ENCODE results near the gene ITGA2. TPM values are rescaled to one million over a fixed set of nuclear protein-coding genes. Genes with fewer than 3 reads are reported as not detected.

The ITGA2 gene
- total and polyA plus RNA-seq, 2 of the 8 experiments (the other 6 are each of a cell fraction or from before 2014, with no cell fraction given): 1.4 to 7.7 TPM

DNA sequence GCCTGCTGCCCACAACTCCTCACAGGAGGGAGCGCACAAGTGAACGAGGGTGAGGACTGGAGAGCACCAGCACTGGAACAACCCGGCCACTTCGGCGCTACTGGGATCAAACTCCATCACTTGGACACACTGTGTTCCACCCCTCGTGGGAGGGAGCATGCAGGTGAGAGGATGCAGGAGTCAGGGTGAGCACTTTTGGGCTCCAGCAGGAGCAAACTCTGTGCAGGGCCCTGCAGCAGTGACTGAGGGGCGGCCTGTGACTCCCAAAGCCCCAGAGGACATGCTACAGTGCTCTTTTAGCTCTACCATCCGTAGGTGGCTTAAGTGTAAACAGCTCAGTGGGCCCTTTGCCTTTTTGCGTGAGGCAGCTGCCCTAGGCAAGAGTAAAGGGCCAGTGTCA lies 124.8 kb downstream of the ITGA2 start:
- CTCF ChIA-PET (ENCODE audit: partially characterized antibody): interaction anchor here (0.7 to 2.9 kb wide), 5 partner anchors 9 to 170 kb away, joined by 3 to 25 read pairs (median 3); no protein-coding TSS in a partner anchor
- no peak overlapping the region for H2BK120ac ChIP-seq (replicated peaks; ENCODE audit: low read depth, low read length)
- no peak overlapping the region for H3K4me2 ChIP-seq (ENCODE audit: insufficient read depth in 1 of 2, low read depth in 2 of 2, low read length in 2 of 2)
- FAIRE-seq (no peak), DNase-seq (ENCODE audit: low read depth in 1 of 2, low spot score in 2 of 2) (no peak)
- H4K8ac ChIP-seq (ENCODE audit: extremely low read depth, insufficient read depth, low read length): no peak overlapping the region
- H3K4ac ChIP-seq (replicated peaks; ENCODE audit: insufficient read length, low read depth, low read length): no peak overlapping the region
- H3K79me1 ChIP-seq (ENCODE audit: low read depth, low read length): no peaks in the 10 kb centered on the region; the same call in 1 of the 2 replicates
- no peak overlapping the region for H2BK5ac ChIP-seq (ENCODE audit: low read depth, low read length)
- peaks cover 6% of the 10 kb centered on the region; the same call in 1 of the 2 replicates for H3K23me2 ChIP-seq (ENCODE audit: low read depth, low read length)
- no peaks in the 10 kb centered on the region for H3K36me3 ChIP-seq (ENCODE audit: control insufficient read depth in 2 of 4, insufficient read depth in 4 of 4, low read length in 3 of 4)
- no peak overlapping the region for H4K91ac ChIP-seq (replicated peaks; ENCODE audit: insufficient read length, low read length)
- no peak overlapping the region for H3K4me3 ChIP-seq (ENCODE audit: extremely low read depth in 1 of 4, insufficient read depth in 2 of 4, low read depth in 3 of 4, low read length in 4 of 4)
- no peak overlapping the region for H2AK5ac ChIP-seq (ENCODE audit: low read depth, low read length)
- no peaks in the 10 kb centered on the region for H4K20me1 ChIP-seq (replicated peaks in 1 of 2; ENCODE audit: control insufficient read depth in 1 of 2, insufficient read depth in 2 of 2, low read length in 2 of 2)
- no peak overlapping the region for H3K14ac ChIP-seq (ENCODE audit: insufficient read length)
- no peaks in the 10 kb centered on the region for H3K9me3 ChIP-seq (ENCODE audit: insufficient read depth in 2 of 2, low read depth in 1 of 2, low read length in 1 of 2)
- no peak overlapping the region for H4K5ac ChIP-seq (ENCODE audit: insufficient read length, low read depth, low read length)
- WGBS, 2 experiments (ENCODE audit: extremely low coverage in 1 of 2, insufficient coverage in 1 of 2, insufficient read length in 1 of 2, insufficient replicate concordance in 2 of 2, low coverage in 1 of 2, low lambda C conversion rate in 2 of 2, missing lambda C conversion rate in 1 of 2): 89% methylated on average over 9 of the region's 9 CpGs; no CpG with 5 or more reads in 1 of the 2 experiments
- H3K79me2 ChIP-seq (ENCODE audit: control insufficient read depth in 1 of 2, insufficient read depth in 2 of 2, low read length in 2 of 2): no peaks in the 10 kb centered on the region
- H3K18ac ChIP-seq (ENCODE audit: extremely low read depth, low read length): no peak overlapping the region
- H3K27me3 ChIP-seq (replicated peaks in 1 of 4; ENCODE audit: control insufficient read depth in 3 of 4, extremely low read depth in 1 of 4, insufficient read depth in 3 of 4, low read length in 3 of 4): no peaks in the 10 kb centered on the region
- H2BK12ac ChIP-seq (ENCODE audit: low read depth, low read length): no peak overlapping the region
- no peak overlapping the region for H2BK20ac ChIP-seq (ENCODE audit: low read length)
- no peak overlapping the region for H3K56ac ChIP-seq (replicated peaks; ENCODE audit: insufficient read length, low read depth, low read length)
- H2BK15ac ChIP-seq (ENCODE audit: low read length): no peak overlapping the region
- no peak overlapping the region for H3K9ac ChIP-seq (replicated peaks in 1 of 4; ENCODE audit: extremely low read depth in 1 of 4, low read depth in 3 of 4, low read length in 3 of 4)
- 0 out of 2 replicates have a peak overlapping the region, but pooled peaks have one; percentile 28 for H2AFZ ChIP-seq (ENCODE audit: low read length)
- no peak overlapping the region for H3K27ac ChIP-seq (ENCODE audit: low read depth, low read length)
- POLR2A ChIA-PET (ENCODE audit: partially characterized antibody): no interaction called here
- no peak overlapping the region for H3K23ac ChIP-seq (ENCODE audit: insufficient read length)
- H3K4me1 ChIP-seq (replicated peaks in 1 of 4; ENCODE audit: control insufficient read depth in 3 of 4, insufficient read depth in 4 of 4, low read length in 3 of 4): peaks cover 0 to 5% (median 0%) of the 10 kb centered on the region in 4 experiments; a peak in 4 of 7 replicates
- no peak for TF ChIP-seq POLR2A (IDR thresholded peaks at IDR 0.05; ENCODE audit: control extremely low read depth in 1 of 2, low read depth in 2 of 2, low read length in 2 of 2)
- TF ChIP-seq EP300 (IDR thresholded peaks at IDR 0.05; ENCODE audit: borderline replicate concordance in 1 of 2, low read depth in 2 of 2, low read length in 2 of 2): no peak
- no peak for TF ChIP-seq KDM5A (IDR thresholded peaks at IDR 0.05; ENCODE audit: low read length)
- TF ChIP-seq RFX5 (IDR thresholded peaks at IDR 0.05; ENCODE audit: borderline replicate concordance, low read depth, low read length): no peak
- TF ChIP-seq EZH2 (IDR thresholded peaks at IDR 0.05; ENCODE audit: low read depth, low read length, severe bottlenecking): no peak
- TF ChIP-seq RAD21 (IDR thresholded peaks at IDR 0.05 in 1 of 2, conservative IDR thresholded peaks at IDR 0.05 in 1 of 2; ENCODE audit: low read depth in 2 of 2, low read length in 2 of 2): no peak
- no peak for TF ChIP-seq JUN (IDR thresholded peaks at IDR 0.05; ENCODE audit: low read depth, low read length)
- no peak for TF ChIP-seq RNF2 (IDR thresholded peaks at IDR 0.05; ENCODE audit: borderline replicate concordance, low read depth, low read length, missing control alignments, poor library complexity, severe bottlenecking)
- no peak for TF ChIP-seq KDM1A (IDR thresholded peaks at IDR 0.05; ENCODE audit: borderline replicate concordance, low read length)
- no peak for TF ChIP-seq CBX5 (IDR thresholded peaks at IDR 0.05; ENCODE audit: low read depth, low read length)
- no peak for TF ChIP-seq TBP (IDR thresholded peaks at IDR 0.05; ENCODE audit: low read depth, low read length)
- no peak for TF ChIP-seq SIRT6 (IDR thresholded peaks at IDR 0.05; ENCODE audit: low read length)

Measured in H1 (cell line).